Mononuclear cell (primary cell): ENCODE measurements around the gene PDE10A. TPM values are rescaled to one million over a fixed set of nuclear protein-coding genes. Genes with fewer than 3 reads are reported as not detected.

ENCODE experiments used
- H3K27me3 ChIP-seq: 2 replicates; pipeline ENCODE4 v1.6.0; 2011; ENCODE audit warnings: low read length, control low read depth; ENCODE audit not compliant: insufficient read depth
- H3K4me1 ChIP-seq: 2 replicates; pipeline ENCODE4 v1.5.1; 2011; ENCODE audit warnings: mild to moderate bottlenecking, low read length, control low read depth; ENCODE audit not compliant: insufficient read depth
- H3K4me3 ChIP-seq: 2 replicates; pipeline ENCODE4 v1.5.1; 2011; ENCODE audit warnings: mild to moderate bottlenecking, low read length, moderate library complexity
- H3K9me3 ChIP-seq: 2 replicates; pipeline ENCODE4 v1.5.1; 2011; ENCODE audit warnings: low read depth, mild to moderate bottlenecking, control low read depth, low read length
- total RNA-seq: library from RNA; depleted of rRNA; stranded (reverse); fragments of >200 nt; gene quantifications from one replicate; pipeline ENCODE4 v1.2.3, GENCODE V29; 2012

PDE10A gene
- total RNA-seq, 1 donor: 0.10 TPM

GRCh38 chr6:165390475-165390874 is 272.6 kb downstream of the PDE10A start:
- no peaks in the 10 kb centered on the region for H3K9me3 ChIP-seq
- H3K4me1 ChIP-seq: no peaks in the 10 kb centered on the region
- no peaks in the 10 kb centered on the region for H3K27me3 ChIP-seq
- H3K4me3 ChIP-seq: no peak overlapping the region

GRCh38 chr6:165389534-165389933 is 273.5 kb downstream of the PDE10A start:
- no peaks in the 10 kb centered on the region for H3K9me3 ChIP-seq
- H3K4me3 ChIP-seq: no peak overlapping the region
- no peaks in the 10 kb centered on the region for H3K4me1 ChIP-seq
- no peaks in the 10 kb centered on the region for H3K27me3 ChIP-seq

GRCh38 chr6:165383323-165383722 is 279.7 kb downstream of the PDE10A start:
- no peaks in the 10 kb centered on the region for H3K27me3 ChIP-seq

GRCh38 chr6:165376100-165376499 is 286.9 kb downstream of the PDE10A start:
- H3K27me3 ChIP-seq: no peaks in the 10 kb centered on the region
- no peak overlapping the region for H3K4me3 ChIP-seq
- no peaks in the 10 kb centered on the region for H3K4me1 ChIP-seq
- H3K9me3 ChIP-seq: no peaks in the 10 kb centered on the region

More at GRCh38 chr6:165383323-165383722, 279.7 kb downstream of the PDE10A start:
- no peaks in the 10 kb centered on the region for H3K4me1 ChIP-seq
- no peak overlapping the region for H3K4me3 ChIP-seq
- H3K9me3 ChIP-seq: no peaks in the 10 kb centered on the region

- Histone ChIP-seq H3K4me1 (no peaks in the 10 kb centered on the region), H3K4me3 (no peak overlapping the region), H3K27me3 (no peaks in the 10 kb centered on the region), H3K9me3 (no peaks in the 10 kb centered on the region)
Measured at GRCh38 chr6:165365371-165365770, 297.7 kb downstream of the PDE10A start.

GRCh38 chr6:165345700-165346099 is 317.3 kb downstream of the PDE10A start:
- Histone ChIP-seq H3K4me1 (no peaks in the 10 kb centered on the region), H3K27me3 (no peaks in the 10 kb centered on the region), H3K4me3 (no peak overlapping the region), H3K9me3 (no peaks in the 10 kb centered on the region)

GRCh38 chr6:165340532-165340931 is 322.5 kb downstream of the PDE10A start:
- Histone ChIP-seq H3K9me3 (no peaks in the 10 kb centered on the region), H3K4me1 (no peaks in the 10 kb centered on the region), H3K4me3 (no peak overlapping the region), H3K27me3 (no peaks in the 10 kb centered on the region)

- Histone ChIP-seq H3K9me3 (no peaks in the 10 kb centered on the region), H3K4me3 (no peak overlapping the region), H3K4me1 (no peaks in the 10 kb centered on the region), H3K27me3 (no peaks in the 10 kb centered on the region)
Measured at GRCh38 chr6:165325609-165326008, 337.4 kb downstream of the PDE10A start.

GRCh38 chr6:165321555-165322145 is 341.4 kb downstream of the PDE10A start:
- no peaks in the 10 kb centered on the region for H3K9me3 ChIP-seq
- H3K4me3 ChIP-seq: no peak overlapping the region
- no peaks in the 10 kb centered on the region for H3K4me1 ChIP-seq
- H3K27me3 ChIP-seq: no peaks in the 10 kb centered on the region

GRCh38 chr6:165321150-165321549 is 341.9 kb downstream of the PDE10A start:
- H3K4me3 ChIP-seq: no peak overlapping the region
- no peaks in the 10 kb centered on the region for H3K9me3 ChIP-seq
- no peaks in the 10 kb centered on the region for H3K4me1 ChIP-seq
- H3K27me3 ChIP-seq: no peaks in the 10 kb centered on the region

- no peaks in the 10 kb centered on the region for H3K4me1 ChIP-seq
- no peak overlapping the region for H3K4me3 ChIP-seq
- no peaks in the 10 kb centered on the region for H3K9me3 ChIP-seq
- no peaks in the 10 kb centered on the region for H3K27me3 ChIP-seq
Measured at GRCh38 chr6:165317723-165318122, 345.3 kb downstream of the PDE10A start.

GRCh38 chr6:165308926-165309731 is 353.9 kb downstream of the PDE10A start, which contains the start of gene C6orf118:
Gene C6orf118 (minus strand): TSS chr6:165309605. CDS start chr6:165309586, 19 bp downstream.
- Histone ChIP-seq H3K4me3 (no peak within 1 kb of the TSS), H3K9me3 (no peaks in the 10 kb centered on the region), H3K27me3 (no peaks in the 10 kb centered on the region), H3K4me1 (no peaks in the 10 kb centered on the region)

- Histone ChIP-seq H3K4me1 (no peaks in the 10 kb centered on the region), H3K4me3 (no peak overlapping the region), H3K9me3 (no peaks in the 10 kb centered on the region)
Measured at GRCh38 chr6:165306955-165307354, 356.1 kb downstream of the PDE10A start.

GRCh38 chr6:165301372-165302246 is 361.4 kb downstream of the PDE10A start:
- H3K4me3 ChIP-seq: no peak overlapping the region

More at GRCh38 chr6:165306955-165307354, 356.1 kb downstream of the PDE10A start:
- no peaks in the 10 kb centered on the region for H3K27me3 ChIP-seq

GRCh38 chr6:165300422-165300936 is 362.6 kb downstream of the PDE10A start:
- Histone ChIP-seq H3K4me1 (no peaks in the 10 kb centered on the region), H3K9me3 (no peaks in the 10 kb centered on the region), H3K27me3 (no peaks in the 10 kb centered on the region), H3K4me3 (no peak overlapping the region)

More at GRCh38 chr6:165301372-165302246, 361.4 kb downstream of the PDE10A start:
- H3K4me1 ChIP-seq: no peaks in the 10 kb centered on the region
- no peaks in the 10 kb centered on the region for H3K9me3 ChIP-seq
- H3K27me3 ChIP-seq: no peaks in the 10 kb centered on the region
